SJCRH30 (cell line): ENCODE results near the gene SERPINA1. TPM values are rescaled to one million over a fixed set of nuclear protein-coding genes. Genes with fewer than 3 reads are reported as not detected.
"Not testable (repeated sequence)": the region's sequence is repeated elsewhere in the genome, so short reads cannot be mapped to it uniquely, and the experiment has no call there.

Source experiments
- DNase-seq, 2 experiments: peaks; one replicate each; pipeline ENCODE4 v3.0.0-alpha.2; 2015 to 2020
- H3K27ac ChIP-seq: fragments of 250-450 bp; sonication (Bioruptor Pico); 2 replicates; pipeline ENCODE4 v1.5.1; 2020; ENCODE audit warnings: mild to moderate bottlenecking, moderate library complexity
- H3K27me3 ChIP-seq: fragments of 250-450 bp; sonication (Bioruptor Pico); 2 replicates; pipeline ENCODE4 v1.5.1; 2020; ENCODE audit warnings: mild to moderate bottlenecking, moderate library complexity
- H3K36me3 ChIP-seq: fragments of 250-450 bp; sonication (Bioruptor Pico); 2 replicates; pipeline ENCODE4 v1.5.1; 2020; ENCODE audit warnings: mild to moderate bottlenecking, moderate library complexity
- H3K4me1 ChIP-seq: fragments of 250-450 bp; sonication (Bioruptor Pico); 2 replicates; pipeline ENCODE4 v1.5.1; 2020; ENCODE audit warnings: mild to moderate bottlenecking, moderate library complexity
- H3K4me3 ChIP-seq: fragments of 250-450 bp; sonication (Bioruptor Pico); 2 replicates; pipeline ENCODE4 v1.5.1; 2020; ENCODE audit warnings: mild to moderate bottlenecking, moderate library complexity
- H3K9me3 ChIP-seq: fragments of 250-450 bp; sonication (Bioruptor Pico); replicated peaks from 2 replicates; pipeline ENCODE4 v1.5.1; 2020; ENCODE audit warnings: mild to moderate bottlenecking, moderate library complexity
- total RNA-seq: library from RNA; depleted of rRNA; stranded (reverse); fragments of >200 nt; shearing (Covaris generic); gene quantifications from 2 replicates; pipeline ENCODE4 v1.2.3, GENCODE V29; 2014; rRNA removed

Gene SERPINA1
- total RNA-seq = 0.08 TPM in 1 of 2 replicates, not detected in the other

- Histone ChIP-seq H3K4me3 (no peak within 1 kb of the TSS), H3K27ac (no peak within 1 kb of the TSS), H3K9me3 (no peaks in the 10 kb centered on the region), H3K27me3 (peaks cover 9% of the 10 kb centered on the region), H3K4me1 (no peaks in the 10 kb centered on the region), H3K36me3 (no peaks in the 10 kb centered on the region)
- no peak for DNase-seq
These were observed at the start of gene SERPINA1 for GRCh38 chr14:94388384-94389103. Gene SERPINA1, minus strand, starts transcription at chr14:94388602. Its CDS starts 5,365 bp downstream, at chr14:94383237.

- Histone ChIP-seq H3K4me1 (no peaks in the 10 kb centered on the region), H3K36me3 (no peaks in the 10 kb centered on the region), H3K9me3 (no peaks in the 10 kb centered on the region; the same call in 1 of the 2 replicates), H3K27me3 (peaks cover 6% of the 10 kb centered on the region; the same call in 1 of the 2 replicates), H3K27ac (no peak overlapping the region), H3K4me3 (no peak overlapping the region)
- no peak for DNase-seq
These were observed 40.2 kb upstream of the SERPINA1 start for GRCh38 chr14:94428610-94429009.

GRCh38 chr14:94427016-94427613, 38.7 kb upstream of the SERPINA1 start:
- no peaks in the 10 kb centered on the region for H3K4me1 ChIP-seq
- H3K4me3 ChIP-seq = no peak overlapping the region
- H3K27me3 ChIP-seq = peaks cover 12% of the 10 kb centered on the region; the same call in 1 of the 2 replicates
- DNase-seq = no peak
- no peaks in the 10 kb centered on the region; the same call in 1 of the 2 replicates for H3K9me3 ChIP-seq
- H3K36me3 ChIP-seq = no peaks in the 10 kb centered on the region
- no peak overlapping the region for H3K27ac ChIP-seq

- Histone ChIP-seq H3K36me3 (no peaks in the 10 kb centered on the region), H3K9me3 (no peaks in the 10 kb centered on the region; the same call in 1 of the 2 replicates), H3K27me3 (peaks cover 12% of the 10 kb centered on the region; the same call in 1 of the 2 replicates), H3K4me1 (no peaks in the 10 kb centered on the region), H3K27ac (no peak overlapping the region), H3K4me3 (no peak overlapping the region)
- DNase-seq = no peak
These were observed 38.1 kb upstream of the SERPINA1 start for GRCh38 chr14:94426526-94426925.

- H3K9me3 ChIP-seq = no peaks in the 10 kb centered on the region
- H3K27me3 ChIP-seq = peaks cover 12% of the 10 kb centered on the region; the same call in 1 of the 2 replicates
- DNase-seq = no peak
- no peaks in the 10 kb centered on the region for H3K36me3 ChIP-seq
- H3K4me1 ChIP-seq = no peaks in the 10 kb centered on the region
- no peak overlapping the region for H3K27ac ChIP-seq
- H3K4me3 ChIP-seq = no peak overlapping the region
These were observed 36.0 kb upstream of the SERPINA1 start for GRCh38 chr14:94424371-94424770.

- Histone ChIP-seq H3K4me3 (no peak overlapping the region), H3K4me1 (no peaks in the 10 kb centered on the region), H3K27me3 (peaks cover 12% of the 10 kb centered on the region; the same call in 1 of the 2 replicates), H3K36me3 (no peaks in the 10 kb centered on the region), H3K27ac (no peak overlapping the region), H3K9me3 (no peaks in the 10 kb centered on the region)
- peak; percentile 62 to 78 for DNase-seq
These were observed 35.2 kb upstream of the SERPINA1 start for GRCh38 chr14:94423453-94424056.

GRCh38 chr14:94421316-94421715, 32.9 kb upstream of the SERPINA1 start:
- H3K9me3 ChIP-seq = no peaks in the 10 kb centered on the region
- no peak overlapping the region for H3K27ac ChIP-seq
- no peaks in the 10 kb centered on the region for H3K36me3 ChIP-seq
- no peak for DNase-seq
- peaks cover 8% of the 10 kb centered on the region; the same call in 1 of the 2 replicates for H3K27me3 ChIP-seq
- H3K4me1 ChIP-seq = no peaks in the 10 kb centered on the region
- H3K4me3 ChIP-seq = no peak overlapping the region

GRCh38 chr14:94417497-94418205, 29.2 kb upstream of the SERPINA1 start:
- not testable (repeated sequence) for H3K9me3 ChIP-seq, H3K27ac ChIP-seq, H3K27me3 ChIP-seq, DNase-seq, H3K36me3 ChIP-seq, H3K4me3 ChIP-seq, H3K4me1 ChIP-seq

- Histone ChIP-seq H3K4me3 (no peak overlapping the region), H3K36me3 (no peaks in the 10 kb centered on the region), H3K27ac (no peak overlapping the region), H3K9me3 (no peaks in the 10 kb centered on the region), H3K27me3 (no peaks in the 10 kb centered on the region), H3K4me1 (no peaks in the 10 kb centered on the region)
- peak in 1 of 2 experiments; percentile 6 for DNase-seq
These were observed 24.6 kb upstream of the SERPINA1 start for GRCh38 chr14:94412671-94413638.

GRCh38 chr14:94411638-94412037, 23.2 kb upstream of the SERPINA1 start:
- Histone ChIP-seq H3K4me1 (no peaks in the 10 kb centered on the region), H3K27me3 (no peaks in the 10 kb centered on the region), H3K36me3 (no peaks in the 10 kb centered on the region), H3K4me3 (no peak overlapping the region), H3K27ac (no peak overlapping the region), H3K9me3 (no peaks in the 10 kb centered on the region)
- DNase-seq = no peak

GRCh38 chr14:94409430-94409829, 21.0 kb upstream of the SERPINA1 start:
- H3K27ac ChIP-seq, H3K27me3 ChIP-seq, H3K9me3 ChIP-seq, H3K36me3 ChIP-seq, H3K4me3 ChIP-seq, H3K4me1 ChIP-seq, DNase-seq: not testable (repeated sequence)

GRCh38 chr14:94408546-94409095, 20.2 kb upstream of the SERPINA1 start:
- no peaks in the 10 kb centered on the region for H3K27me3 ChIP-seq
- DNase-seq = no peak
- H3K4me3 ChIP-seq = no peak overlapping the region
- H3K9me3 ChIP-seq = no peaks in the 10 kb centered on the region
- no peaks in the 10 kb centered on the region for H3K36me3 ChIP-seq
- H3K27ac ChIP-seq = no peak overlapping the region
- H3K4me1 ChIP-seq = no peaks in the 10 kb centered on the region

GRCh38 chr14:94407906-94408305, 19.5 kb upstream of the SERPINA1 start:
- Histone ChIP-seq H3K27ac (no peak overlapping the region), H3K27me3 (no peaks in the 10 kb centered on the region), H3K9me3 (no peaks in the 10 kb centered on the region), H3K4me3 (no peak overlapping the region), H3K4me1 (no peaks in the 10 kb centered on the region), H3K36me3 (no peaks in the 10 kb centered on the region)
- DNase-seq = no peak
